Measurements from ENCODE around the gene S100A13. TPM values are rescaled to one million over a fixed set of nuclear protein-coding genes. Genes with fewer than 3 reads are reported as not detected.
A peak's percentile ranks its signal among the peaks of the same experiment; 100 is the strongest.

S100A13 gene
- total RNA-seq, 1 experiment from 2014 or later, result 143 TPM

GRCh38 chr1:153573351-153573750 lies 54.0 kb downstream of the S100A13 start:
- H3K9me3 ChIP-seq, result no peaks in the 10 kb centered on the region
- DNase-seq, result no peak
- no peaks in the 10 kb centered on the region for H3K36me3 ChIP-seq
- no peak overlapping the region for H3K4me3 ChIP-seq
- no peaks in the 10 kb centered on the region for H3K27me3 ChIP-seq

- Histone ChIP-seq H3K9me3 (no peaks in the 10 kb centered on the region), H3K36me3 (no peaks in the 10 kb centered on the region), H3K27me3 (no peaks in the 10 kb centered on the region), H3K4me3 (no peak overlapping the region)
- DNase-seq, result peak; percentile 94
Observed at GRCh38 chr1:153572569-153573015, 54.7 kb downstream of the S100A13 start.

GRCh38 chr1:153571706-153572105 lies 55.6 kb downstream of the S100A13 start:
- no peaks in the 10 kb centered on the region for H3K9me3 ChIP-seq
- H3K36me3 ChIP-seq, result 0 out of 2 replicates have a peak, but pooled peaks cover 2% of the 10 kb centered on the region
- no peak for DNase-seq
- H3K4me3 ChIP-seq, result no peak overlapping the region
- no peaks in the 10 kb centered on the region for H3K27me3 ChIP-seq

GRCh38 chr1:153570874-153571273 lies 56.4 kb downstream of the S100A13 start:
- H3K36me3 ChIP-seq, result 0 out of 2 replicates have a peak, but pooled peaks cover 2% of the 10 kb centered on the region
- no peak for DNase-seq
- no peak overlapping the region for H3K4me3 ChIP-seq
- no peaks in the 10 kb centered on the region for H3K9me3 ChIP-seq
- no peaks in the 10 kb centered on the region for H3K27me3 ChIP-seq

- no peak overlapping the region for H3K4me3 ChIP-seq
- 0 out of 2 replicates have a peak, but pooled peaks cover 2% of the 10 kb centered on the region for H3K36me3 ChIP-seq
- H3K9me3 ChIP-seq, result no peaks in the 10 kb centered on the region
- no peak for DNase-seq
- H3K27me3 ChIP-seq, result no peaks in the 10 kb centered on the region
Observed at GRCh38 chr1:153569465-153569864, 57.8 kb downstream of the S100A13 start.

Other genes starting within 250 kb of the S100A13 start
- gene S100A8, start 236.4 kb downstream of the S100A13 start, total RNA-seq (2014; rRNA removed; shearing (Covaris generic); ENCODE audit: low replicate concordance), result not detected in 2 replicates
- not detected in 2 replicates for gene S100A7A, start 211.0 kb downstream of the S100A13 start, total RNA-seq (2014; rRNA removed; shearing (Covaris generic); ENCODE audit: low replicate concordance)
- gene S100A7, start 166.9 kb downstream of the S100A13 start, total RNA-seq (2014; rRNA removed; shearing (Covaris generic); ENCODE audit: low replicate concordance), result not detected in 2 replicates
- 474 and 904 TPM in 2 replicates for gene S100A6, start 91.5 kb downstream of the S100A13 start, total RNA-seq (2014; rRNA removed; shearing (Covaris generic); ENCODE audit: low replicate concordance)
- gene S100A5, start 86.6 kb downstream of the S100A13 start, total RNA-seq (2014; rRNA removed; shearing (Covaris generic); ENCODE audit: low replicate concordance), result not detected in 2 replicates
- 438 and 702 TPM in 2 replicates for gene S100A4, start 81.7 kb downstream of the S100A13 start, total RNA-seq (2014; rRNA removed; shearing (Covaris generic); ENCODE audit: low replicate concordance)
- gene S100A3, start 78.2 kb downstream of the S100A13 start, total RNA-seq (2014; rRNA removed; shearing (Covaris generic); ENCODE audit: low replicate concordance), result 0.81 and 3.4 TPM in 2 replicates
- gene S100A2, start 61.7 kb downstream of the S100A13 start, total RNA-seq (2014; rRNA removed; shearing (Covaris generic); ENCODE audit: low replicate concordance), result 29.6 and 34.8 TPM in 2 replicates
- 315 and 318 TPM in 2 replicates for gene S100A16, start 14.4 kb downstream of the S100A13 start, total RNA-seq (2014; rRNA removed; shearing (Covaris generic); ENCODE audit: low replicate concordance)
- 1.3 TPM in 1 of 2 replicates, not detected in the other for gene S100A14, start 11.2 kb downstream of the S100A13 start, total RNA-seq (2014; rRNA removed; shearing (Covaris generic); ENCODE audit: low replicate concordance)
- gene S100A1, start 929 bp upstream of the S100A13 start, total RNA-seq (2014; rRNA removed; shearing (Covaris generic); ENCODE audit: low replicate concordance), result 0.99 TPM in 1 of 2 replicates, not detected in the other
- gene CHTOP, start 6.6 kb upstream of the S100A13 start, total RNA-seq (2014; rRNA removed; shearing (Covaris generic); ENCODE audit: low replicate concordance), result 61.0 and 72.4 TPM in 2 replicates
- 50.4 and 84.0 TPM in 2 replicates for gene SNAPIN, start 31.2 kb upstream of the S100A13 start, total RNA-seq (2014; rRNA removed; shearing (Covaris generic); ENCODE audit: low replicate concordance)
- gene ILF2, start 43.5 kb upstream of the S100A13 start, total RNA-seq (2014; rRNA removed; shearing (Covaris generic); ENCODE audit: low replicate concordance), result 305 and 372 TPM in 2 replicates
- gene NPR1, start 51.2 kb upstream of the S100A13 start, total RNA-seq (2014; rRNA removed; shearing (Covaris generic); ENCODE audit: low replicate concordance), result 0.33 TPM in 1 of 2 replicates, not detected in the other
- gene INTS3, start 100.5 kb upstream of the S100A13 start, total RNA-seq (2014; rRNA removed; shearing (Covaris generic); ENCODE audit: low replicate concordance), result 22.4 and 29.4 TPM in 2 replicates
- 1.3 and 3.3 TPM in 2 replicates for gene SLC27A3, start 147.9 kb upstream of the S100A13 start, total RNA-seq (2014; rRNA removed; shearing (Covaris generic); ENCODE audit: low replicate concordance)

Measured in MG63 (cell line).